H1 (cell line): ENCODE results near the gene PDXP. TPM values are rescaled to one million over a fixed set of nuclear protein-coding genes. Genes with fewer than 3 reads are reported as not detected.

Experiments used
- CTCF ChIA-PET: fragments of 300-600 bp; sonication (Branson Sonifier 250); formaldehyde crosslinking; loops from one replicate; lab custom pipeline; 2021; ENCODE audit not compliant: partially characterized antibody; lab: Charles Lee
- POLR2A ChIA-PET: fragments of 300-600 bp; sonication (Branson Sonifier 250); formaldehyde crosslinking; loops from one replicate; lab custom pipeline; 2021; ENCODE audit warnings: inconsistent platforms; ENCODE audit not compliant: partially characterized antibody; lab: Charles Lee
- DNase-seq, 2 experiments: peaks; one replicate each; pipeline versions ENCODE4 v3.0.0 to v3.0.0-alpha.2; 2010 to 2022; ENCODE audit warnings: low spot score in 2 of 2, low read depth in 1 of 2, mixed read lengths in 1 of 2
- FAIRE-seq: peaks from 2 replicates; lab custom pipeline; 2011; peaks lifted over from hg19 to GRCh38; lab: Jason Lieb, UNC
- H2AFZ ChIP-seq: 2 replicates; pipeline ENCODE4 v1.8.1; 2012; ENCODE audit warnings: low read length, inconsistent platforms
- H2AK5ac ChIP-seq: 2 replicates; pipeline ENCODE4 v1.6.1; 2013; ENCODE audit warnings: low read depth, low read length
- H2BK120ac ChIP-seq: replicated peaks from 2 replicates; pipeline ENCODE3; 2013; ENCODE audit warnings: low read depth, low read length, inconsistent platforms
- H2BK12ac ChIP-seq: 2 replicates; pipeline ENCODE4 v1.6.1; 2013; ENCODE audit warnings: low read depth, low read length
- H2BK15ac ChIP-seq: 2 replicates; pipeline ENCODE4 v1.6.1; 2013; ENCODE audit warnings: low read length
- H2BK20ac ChIP-seq: 2 replicates; pipeline ENCODE4 v1.6.1; 2013; ENCODE audit warnings: low read length
- H2BK5ac ChIP-seq: 2 replicates; pipeline ENCODE4 v1.6.1; 2013; ENCODE audit warnings: low read depth, low read length
- H3K14ac ChIP-seq: 2 replicates; pipeline ENCODE4 v1.6.1; 2013; ENCODE audit warnings: inconsistent platforms; ENCODE audit not compliant: insufficient read length
- H3K18ac ChIP-seq: 2 replicates; pipeline ENCODE4 v1.6.1; 2013; ENCODE audit warnings: low read length; ENCODE audit errors: extremely low read depth
- H3K23ac ChIP-seq: 2 replicates; pipeline ENCODE4 v1.6.1; 2013; ENCODE audit warnings: inconsistent platforms; ENCODE audit not compliant: insufficient read length
- H3K23me2 ChIP-seq: 2 replicates; pipeline ENCODE4 v1.6.1; 2013; ENCODE audit warnings: low read depth, low read length
- H3K27ac ChIP-seq: 2 replicates; pipeline ENCODE4 v1.6.1; 2011; ENCODE audit warnings: low read depth, low read length, inconsistent platforms
- H3K27me3 ChIP-seq, 4 experiments: replicated peaks in 1 of 4; 1 replicate in 1 of 4; 2 replicates in 3 of 4; pipeline versions ENCODE4 v1.6.1 to v1.8.1; 2011 to 2013; ENCODE audit warnings: low read length in 3 of 4, mild to moderate bottlenecking in 3 of 4, inconsistent platforms in 2 of 4, mixed read lengths in 2 of 4, moderate library complexity in 1 of 4; ENCODE audit not compliant: control insufficient read depth in 3 of 4, insufficient read depth in 3 of 4; ENCODE audit errors: extremely low read depth in 1 of 4
- H3K36me3 ChIP-seq, 4 experiments: 2 replicates each; pipeline versions ENCODE4 v1.6.1 to v1.8.1; 2011 to 2013; ENCODE audit warnings: mild to moderate bottlenecking in 4 of 4, low read length in 3 of 4, moderate library complexity in 2 of 4, control low read depth in 1 of 4, inconsistent platforms in 1 of 4; ENCODE audit not compliant: insufficient read depth in 4 of 4, control insufficient read depth in 2 of 4
- H3K4ac ChIP-seq: replicated peaks from 2 replicates; pipeline ENCODE3; 2013; ENCODE audit warnings: low read length, low read depth, mixed read lengths, inconsistent platforms; ENCODE audit not compliant: insufficient read length
- H3K4me1 ChIP-seq, 4 experiments: replicated peaks in 1 of 4; 1 replicate in 1 of 4; 2 replicates in 3 of 4; pipeline versions ENCODE4 v1.6.1 to v1.8.1; 2011 to 2013; ENCODE audit warnings: low read length in 3 of 4, inconsistent platforms in 2 of 4, mixed read lengths in 1 of 4; ENCODE audit not compliant: insufficient read depth in 4 of 4, control insufficient read depth in 3 of 4
- H3K4me2 ChIP-seq, 2 experiments: 2 replicates each; pipeline versions ENCODE4 v1.6.1 to v1.8.1; 2011 to 2013; ENCODE audit warnings: low read depth in 2 of 2, low read length in 2 of 2, control low read depth in 1 of 2, inconsistent platforms in 1 of 2, mild to moderate bottlenecking in 1 of 2; ENCODE audit not compliant: insufficient read depth in 1 of 2
- H3K4me3 ChIP-seq, 4 experiments: fragments of 200-600, 300-600 bp in 1 of 4; sonication (generic), shearing (Covaris generic), sonication (Bioruptor Twin) in 1 of 4; 2 replicates each; pipeline versions ENCODE4 v1.5.1 to v1.8.1; 2011 to 2016; ENCODE audit warnings: low read length in 4 of 4, low read depth in 3 of 4, control low read depth in 2 of 4, inconsistent platforms in 2 of 4, mild to moderate bottlenecking in 2 of 4, mixed read lengths in 1 of 4, moderate library complexity in 1 of 4; ENCODE audit not compliant: insufficient read depth in 2 of 4; ENCODE audit errors: extremely low read depth in 1 of 4
- H3K56ac ChIP-seq: replicated peaks from 2 replicates; pipeline ENCODE3; 2013; ENCODE audit warnings: low read depth, mild to moderate bottlenecking, mixed read lengths, low read length, inconsistent platforms; ENCODE audit not compliant: insufficient read length
- H3K79me1 ChIP-seq: 2 replicates; pipeline ENCODE4 v1.6.1; 2013; ENCODE audit warnings: low read depth, low read length, control low read depth
- H3K79me2 ChIP-seq, 2 experiments: 2 replicates each; pipeline versions ENCODE4 v1.6.1 to v1.8.1; 2012 to 2013; ENCODE audit warnings: low read length in 2 of 2, mild to moderate bottlenecking in 2 of 2, inconsistent platforms in 1 of 2; ENCODE audit not compliant: insufficient read depth in 2 of 2, control insufficient read depth in 1 of 2
- H3K9ac ChIP-seq, 4 experiments: replicated peaks in 1 of 4; 1 replicate in 1 of 4; 2 replicates in 3 of 4; pipeline versions ENCODE4 v1.6.1 to v1.8.1; 2011 to 2013; ENCODE audit warnings: low read depth in 3 of 4, low read length in 3 of 4, control low read depth in 2 of 4, mild to moderate bottlenecking in 2 of 4, moderate library complexity in 2 of 4, inconsistent platforms in 1 of 4; ENCODE audit errors: extremely low read depth in 1 of 4
- H3K9me3 ChIP-seq, 2 experiments: 2 replicates each; pipeline versions ENCODE4 v1.6.1 to v1.8.1; 2012 to 2013; ENCODE audit warnings: mild to moderate bottlenecking in 2 of 2, moderate library complexity in 2 of 2, control low read depth in 1 of 2, inconsistent platforms in 1 of 2, low read depth in 1 of 2, low read length in 1 of 2, mixed read lengths in 1 of 2; ENCODE audit not compliant: insufficient read depth in 2 of 2
- H4K20me1 ChIP-seq, 2 experiments: replicated peaks in 1 of 2; 2 replicates each; pipeline versions ENCODE3 to v1.8.1; 2011 to 2013; ENCODE audit warnings: inconsistent platforms in 2 of 2, low read length in 2 of 2, mild to moderate bottlenecking in 1 of 2; ENCODE audit not compliant: insufficient read depth in 2 of 2, control insufficient read depth in 1 of 2
- H4K5ac ChIP-seq: 2 replicates; pipeline ENCODE4 v1.6.1; 2013; ENCODE audit warnings: low read length, low read depth, mixed read lengths, inconsistent platforms; ENCODE audit not compliant: insufficient read length
- H4K8ac ChIP-seq: 2 replicates; pipeline ENCODE4 v1.8.0; 2013; ENCODE audit warnings: mild to moderate bottlenecking, moderate library complexity, low read length, inconsistent platforms; ENCODE audit not compliant: insufficient read depth; ENCODE audit errors: extremely low read depth
- H4K91ac ChIP-seq: replicated peaks from 2 replicates; pipeline ENCODE3; 2013; ENCODE audit warnings: low read length, mixed read lengths, inconsistent platforms; ENCODE audit not compliant: insufficient read length
- ASH2L ChIP-seq: fragments of 200-600, 300-600 bp; sonication (generic); IDR thresholded peaks from one replicate; pipeline ENCODE4 v1.7.1; 2017; ENCODE audit warnings: low read length
- BCL11A ChIP-seq, 2 experiments: IDR thresholded peaks; one replicate each; pipeline ENCODE4 v1.6.1; 2011; ENCODE audit warnings: low read depth in 2 of 2, low read length in 2 of 2, mild to moderate bottlenecking in 2 of 2
- CTCF ChIP-seq, 3 experiments: IDR thresholded peaks; 1 replicate in 2 of 3; 2 replicates in 1 of 3; pipeline versions ENCODE4 v1.5.1 to v1.6.1; 2011; ENCODE audit warnings: low read length in 3 of 3, mild to moderate bottlenecking in 3 of 3, inconsistent platforms in 2 of 3, low read depth in 1 of 3, moderate library complexity in 1 of 3; ENCODE audit not compliant: insufficient read depth in 1 of 3; ENCODE audit errors: control extremely low read depth in 1 of 3
- GABPA ChIP-seq: IDR thresholded peaks from 2 replicates; pipeline ENCODE4 v1.6.1; 2011; ENCODE audit warnings: mild to moderate bottlenecking, low read length, moderate library complexity, borderline replicate concordance; ENCODE audit not compliant: insufficient read depth
- HDAC2 ChIP-seq, 2 experiments: fragments of 300-600 bp in 1 of 2; sonication (generic) in 1 of 2; IDR thresholded peaks; 2 replicates each; pipeline ENCODE4 v1.6.1; 2011 to 2012; ENCODE audit warnings: low read depth in 2 of 2, low read length in 2 of 2, mild to moderate bottlenecking in 2 of 2, moderate library complexity in 2 of 2, borderline replicate concordance in 1 of 2, inconsistent platforms in 1 of 2
- HDAC6 ChIP-seq: IDR thresholded peaks from one replicate; pipeline ENCODE4 v1.7.1; 2012; ENCODE audit warnings: low read depth, mild to moderate bottlenecking, inconsistent platforms, low read length, moderate library complexity
- JUN ChIP-seq: IDR thresholded peaks from 2 replicates; pipeline ENCODE4 v1.6.1; 2011; ENCODE audit warnings: low read depth, mild to moderate bottlenecking, improper control_type of control experiment, low read length
- KDM5A ChIP-seq: fragments of 200-600 bp; IDR thresholded peaks from 2 replicates; pipeline ENCODE4 v1.7.1; 2012; ENCODE audit warnings: mild to moderate bottlenecking, low read length, inconsistent platforms, mixed read lengths
- POLR2AphosphoS5 ChIP-seq: IDR thresholded peaks from 2 replicates; pipeline ENCODE4 v1.6.1; 2011; ENCODE audit warnings: low read depth, low read length
- WGBS, 2 experiments: shearing (Covaris generic) in 1 of 2; methylation state at CpG; one replicate each; pipeline versions ENCODE4 v1.1.6 to v1.1.7; 2013 to 2015; ENCODE audit warnings: low lambda C conversion rate in 2 of 2, mixed read lengths in 2 of 2, inconsistent platforms in 1 of 2, low coverage in 1 of 2, missing lambda C conversion rate in 1 of 2; ENCODE audit not compliant: insufficient replicate concordance in 2 of 2, insufficient coverage in 1 of 2, insufficient read length in 1 of 2; ENCODE audit errors: extremely low coverage in 1 of 2, missing lambda C conversion rate in 1 of 2; 5-methylcytosine and 5-hydroxymethylcytosine counted together
- polyA plus RNA-seq, 7 experiments: library from polyadenylated mRNA; depleted of rRNA in 3 of 7; stranded (reverse) in 5 of 7; unstranded in 2 of 7; fragments of >200 nt in 5 of 7; fragments of 200-250 nt in 2 of 7; gene quantifications; 1 replicate in 5 of 7; 2 replicates in 1 of 7; 4 replicates in 1 of 7; pipeline versions ENCODE4 v1.2.1 to v1.2.3, GENCODE V29; 2011 to 2013; ENCODE audit warnings: missing spikeins in 2 of 7, mixed read lengths in 2 of 7
- total RNA-seq: library from RNA; stranded (reverse); fragmentation: NEBNext Ultra II Directional; extraction: Animal tissue kit (Norgen Biotek cat#: 25700); gene quantifications from 2 replicates; pipeline ENCODE4 v1.2.1, GENCODE V29; 2021
- TF ChIP-seq, protein P1 (sequence below): IDR thresholded peaks from 2 replicates; pipeline ENCODE4 v1.6.1; 2011; ENCODE audit warnings: low read length, improper control_type of control experiment

Gene PDXP
- total and polyA plus RNA-seq, 2 of the 8 experiments (the other 6 are each of a cell fraction or from before 2014, with no cell fraction given) = 36.6 to 67.7 TPM

DNA sequence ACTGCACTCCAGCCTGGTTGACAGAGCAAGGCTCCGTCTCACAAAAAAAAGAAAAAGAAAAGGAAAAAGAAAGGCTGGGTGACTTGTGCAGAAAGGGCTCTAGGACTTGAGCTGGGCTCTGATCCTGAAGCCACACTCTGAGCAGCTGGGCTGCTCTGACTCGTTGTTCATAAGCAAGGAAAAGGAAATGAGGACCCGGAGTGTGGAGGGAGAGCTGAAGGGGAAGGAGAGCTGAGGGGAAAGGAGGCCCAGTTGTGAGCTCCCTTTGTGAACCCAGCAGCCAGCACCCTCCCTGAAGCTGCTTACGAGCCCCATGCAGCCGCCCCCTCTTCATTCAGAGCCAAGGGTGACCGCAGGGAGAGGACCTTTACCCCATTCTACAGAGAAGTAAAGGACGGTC, 31.4 kb upstream of the PDXP start:
- H3K4me2 ChIP-seq = no peak overlapping the region
- H2AFZ ChIP-seq = no peak overlapping the region
- FAIRE-seq (no peak), DNase-seq (no peak)
- peaks cover 0 to 6% (median 2%) of the 10 kb centered on the region in 4 experiments; a peak in 3 of 8 replicates for H3K36me3 ChIP-seq
- H4K5ac ChIP-seq = no peak overlapping the region
- no peak overlapping the region for H4K91ac ChIP-seq
- H3K27me3 ChIP-seq = no peaks in the 10 kb centered on the region
- H2AK5ac ChIP-seq = no peak overlapping the region
- H3K14ac ChIP-seq = no peak overlapping the region
- H3K23ac ChIP-seq = no peak overlapping the region
- no peak overlapping the region for H3K4ac ChIP-seq
- CTCF ChIA-PET = interaction anchor here (0.6 to 11.1 kb wide), 8 partner anchors 11 to 79 kb away, joined by 3 to 140 read pairs (median 6); partner anchors contain the start of genes PDXP and SH3BP1
- no peak overlapping the region for H3K18ac ChIP-seq
- no peak overlapping the region for H3K56ac ChIP-seq
- H4K8ac ChIP-seq = no peak overlapping the region
- H2BK5ac ChIP-seq = no peak overlapping the region
- H3K79me1 ChIP-seq = 0 out of 2 replicates have a peak, but pooled peaks cover 2% of the 10 kb centered on the region
- POLR2A ChIA-PET = interaction anchor here (0.6 to 2.1 kb wide), 9 partner anchors 9 to 122 kb away, joined by 3 to 8 read pairs (median 3); partner anchors contain the start of gene NOL12
- H3K9me3 ChIP-seq = no peaks in the 10 kb centered on the region
- no peak overlapping the region for H2BK120ac ChIP-seq
- H3K23me2 ChIP-seq = no peaks in the 10 kb centered on the region
- H3K4me3 ChIP-seq = no peak overlapping the region
- no peaks in the 10 kb centered on the region for H3K79me2 ChIP-seq
- no peak overlapping the region for H3K9ac ChIP-seq
- H2BK12ac ChIP-seq = no peak overlapping the region
- WGBS, 2 experiments = 95% methylated on average over 7 of the region's 7 CpGs; no CpG with 5 or more reads in 1 of the 2 experiments
- no peak overlapping the region for H2BK20ac ChIP-seq
- H3K27ac ChIP-seq = no peak overlapping the region
- peaks cover 0 to 2% of the 10 kb centered on the region in 2 experiments for H4K20me1 ChIP-seq
- no peak overlapping the region for H2BK15ac ChIP-seq
- peaks cover 0 to 3% (median 0%) of the 10 kb centered on the region in 4 experiments; a peak in 3 of 7 replicates for H3K4me1 ChIP-seq
- no peak for TF ChIP-seq CTCF (IDR thresholded peaks at IDR 0.05; ENCODE audit: control extremely low read depth in 1 of 3, insufficient read depth in 1 of 3, low read depth in 1 of 3, low read length in 3 of 3)
- TF ChIP-seq, protein P1, sequence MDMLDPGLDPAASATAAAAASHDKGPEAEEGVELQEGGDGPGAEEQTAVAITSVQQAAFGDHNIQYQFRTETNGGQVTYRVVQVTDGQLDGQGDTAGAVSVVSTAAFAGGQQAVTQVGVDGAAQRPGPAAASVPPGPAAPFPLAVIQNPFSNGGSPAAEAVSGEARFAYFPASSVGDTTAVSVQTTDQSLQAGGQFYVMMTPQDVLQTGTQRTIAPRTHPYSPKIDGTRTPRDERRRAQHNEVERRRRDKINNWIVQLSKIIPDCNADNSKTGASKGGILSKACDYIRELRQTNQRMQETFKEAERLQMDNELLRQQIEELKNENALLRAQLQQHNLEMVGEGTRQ = no peak
- TF ChIP-seq BCL11A (IDR thresholded peaks at IDR 0.05; ENCODE audit: low read depth in 2 of 2, low read length in 2 of 2) = no peak
- no peak for TF ChIP-seq JUN
- no peak for TF ChIP-seq HDAC6
- no peak for TF ChIP-seq ASH2L
- no peak for TF ChIP-seq HDAC2 (IDR thresholded peaks at IDR 0.05; ENCODE audit: borderline replicate concordance in 1 of 2, low read depth in 2 of 2, low read length in 2 of 2)
- no peak for TF ChIP-seq GABPA
- TF ChIP-seq KDM5A = no peak
- no peak for TF ChIP-seq POLR2AphosphoS5
